Upper lobe of left lung (tissue), 4 donors: ENCODE data around the gene EXOC3L2.

Experiments used
- POLR2A ChIP-seq, 4 donors: fragments of 450-650 bp; IDR thresholded peaks; one replicate each; pipeline ENCODE4 v1.5.1; 2016 to 2017; ENCODE audit warnings: antibody characterized with exemption in 4 of 4, mild to moderate bottlenecking in 2 of 4
- TF ChIP-seq, protein P1 (sequence below), 6 experiments: fragments of 450-650 bp in 4 of 6; fragments of 200-600 bp in 2 of 6; sonication (generic) in 2 of 6; IDR thresholded peaks; one replicate each; pipeline ENCODE4 v1.5.1; 2016 to 2019; ENCODE audit warnings: antibody characterized with exemption in 6 of 6

DNA sequence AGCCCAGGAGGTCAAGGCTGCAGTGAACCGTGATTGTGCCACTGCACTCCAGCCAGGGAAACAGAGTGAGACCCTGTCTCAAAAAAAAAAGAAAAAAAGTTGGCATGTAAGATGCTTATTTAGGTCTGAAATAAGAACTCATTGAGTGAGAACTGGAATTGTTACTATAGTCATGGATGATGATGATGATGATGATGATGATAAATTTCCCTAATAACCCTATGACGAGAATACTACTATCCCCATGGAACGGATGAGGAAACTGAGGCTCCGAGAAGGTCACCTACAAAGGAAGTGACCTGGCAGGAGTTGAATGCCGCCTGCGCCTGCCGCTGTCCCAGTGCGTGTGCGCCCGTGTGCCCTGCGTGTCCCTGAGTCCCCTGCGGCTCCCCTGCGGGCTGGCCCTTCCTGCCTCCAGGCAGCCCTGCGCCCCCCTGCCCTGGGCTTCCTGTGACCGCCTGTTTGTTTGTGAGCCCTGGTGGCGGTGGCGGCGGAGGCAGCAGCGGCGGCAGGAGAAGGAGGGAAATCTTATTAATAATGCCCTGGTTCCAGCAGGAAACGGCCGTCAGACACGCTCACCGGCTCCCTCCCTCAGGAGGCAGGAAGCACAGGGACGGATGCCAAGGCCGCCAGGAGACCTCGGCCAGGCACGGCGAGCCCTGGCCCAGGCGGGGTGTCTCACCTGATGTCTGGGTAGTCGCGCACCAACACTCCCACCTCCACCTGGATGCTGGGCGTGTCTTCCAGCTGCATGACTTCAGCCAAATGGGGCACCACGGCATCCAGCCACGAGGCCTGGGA is 29.6 kb downstream of the EXOC3L2 start:
- TF ChIP-seq, protein P1, sequence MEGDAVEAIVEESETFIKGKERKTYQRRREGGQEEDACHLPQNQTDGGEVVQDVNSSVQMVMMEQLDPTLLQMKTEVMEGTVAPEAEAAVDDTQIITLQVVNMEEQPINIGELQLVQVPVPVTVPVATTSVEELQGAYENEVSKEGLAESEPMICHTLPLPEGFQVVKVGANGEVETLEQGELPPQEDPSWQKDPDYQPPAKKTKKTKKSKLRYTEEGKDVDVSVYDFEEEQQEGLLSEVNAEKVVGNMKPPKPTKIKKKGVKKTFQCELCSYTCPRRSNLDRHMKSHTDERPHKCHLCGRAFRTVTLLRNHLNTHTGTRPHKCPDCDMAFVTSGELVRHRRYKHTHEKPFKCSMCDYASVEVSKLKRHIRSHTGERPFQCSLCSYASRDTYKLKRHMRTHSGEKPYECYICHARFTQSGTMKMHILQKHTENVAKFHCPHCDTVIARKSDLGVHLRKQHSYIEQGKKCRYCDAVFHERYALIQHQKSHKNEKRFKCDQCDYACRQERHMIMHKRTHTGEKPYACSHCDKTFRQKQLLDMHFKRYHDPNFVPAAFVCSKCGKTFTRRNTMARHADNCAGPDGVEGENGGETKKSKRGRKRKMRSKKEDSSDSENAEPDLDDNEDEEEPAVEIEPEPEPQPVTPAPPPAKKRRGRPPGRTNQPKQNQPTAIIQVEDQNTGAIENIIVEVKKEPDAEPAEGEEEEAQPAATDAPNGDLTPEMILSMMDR (IDR thresholded peaks at IDR 0.05), result peak in 3 of 6 experiments; percentile 5 to 22 (median 21)
- no peak for TF ChIP-seq POLR2A (IDR thresholded peaks at IDR 0.05)
